ENCODE measurements around the gene C6orf62. TPM values are rescaled to one million over a fixed set of nuclear protein-coding genes. Genes with fewer than 3 reads are reported as not detected.

The C6orf62 gene
- total RNA-seq, 1 experiment from 2014 or later: 86.4 TPM

- TF ChIP-seq, protein P1, sequence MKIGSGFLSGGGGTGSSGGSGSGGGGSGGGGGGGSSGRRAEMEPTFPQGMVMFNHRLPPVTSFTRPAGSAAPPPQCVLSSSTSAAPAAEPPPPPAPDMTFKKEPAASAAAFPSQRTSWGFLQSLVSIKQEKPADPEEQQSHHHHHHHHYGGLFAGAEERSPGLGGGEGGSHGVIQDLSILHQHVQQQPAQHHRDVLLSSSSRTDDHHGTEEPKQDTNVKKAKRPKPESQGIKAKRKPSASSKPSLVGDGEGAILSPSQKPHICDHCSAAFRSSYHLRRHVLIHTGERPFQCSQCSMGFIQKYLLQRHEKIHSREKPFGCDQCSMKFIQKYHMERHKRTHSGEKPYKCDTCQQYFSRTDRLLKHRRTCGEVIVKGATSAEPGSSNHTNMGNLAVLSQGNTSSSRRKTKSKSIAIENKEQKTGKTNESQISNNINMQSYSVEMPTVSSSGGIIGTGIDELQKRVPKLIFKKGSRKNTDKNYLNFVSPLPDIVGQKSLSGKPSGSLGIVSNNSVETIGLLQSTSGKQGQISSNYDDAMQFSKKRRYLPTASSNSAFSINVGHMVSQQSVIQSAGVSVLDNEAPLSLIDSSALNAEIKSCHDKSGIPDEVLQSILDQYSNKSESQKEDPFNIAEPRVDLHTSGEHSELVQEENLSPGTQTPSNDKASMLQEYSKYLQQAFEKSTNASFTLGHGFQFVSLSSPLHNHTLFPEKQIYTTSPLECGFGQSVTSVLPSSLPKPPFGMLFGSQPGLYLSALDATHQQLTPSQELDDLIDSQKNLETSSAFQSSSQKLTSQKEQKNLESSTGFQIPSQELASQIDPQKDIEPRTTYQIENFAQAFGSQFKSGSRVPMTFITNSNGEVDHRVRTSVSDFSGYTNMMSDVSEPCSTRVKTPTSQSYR (CRISPR knock-in tag; IDR thresholded peaks at IDR 0.05): no peak
- TF ChIP-seq, protein P2, sequence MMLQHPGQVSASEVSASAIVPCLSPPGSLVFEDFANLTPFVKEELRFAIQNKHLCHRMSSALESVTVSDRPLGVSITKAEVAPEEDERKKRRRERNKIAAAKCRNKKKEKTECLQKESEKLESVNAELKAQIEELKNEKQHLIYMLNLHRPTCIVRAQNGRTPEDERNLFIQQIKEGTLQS (CRISPR knock-in tag; conservative IDR thresholded peaks at IDR 0.05): no peak; the same call in 1 of the 2 replicates
- TF ChIP-seq NR2C2 (CRISPR knock-in tag; IDR thresholded peaks at IDR 0.05): no peak
- TF ChIP-seq, protein P3, sequence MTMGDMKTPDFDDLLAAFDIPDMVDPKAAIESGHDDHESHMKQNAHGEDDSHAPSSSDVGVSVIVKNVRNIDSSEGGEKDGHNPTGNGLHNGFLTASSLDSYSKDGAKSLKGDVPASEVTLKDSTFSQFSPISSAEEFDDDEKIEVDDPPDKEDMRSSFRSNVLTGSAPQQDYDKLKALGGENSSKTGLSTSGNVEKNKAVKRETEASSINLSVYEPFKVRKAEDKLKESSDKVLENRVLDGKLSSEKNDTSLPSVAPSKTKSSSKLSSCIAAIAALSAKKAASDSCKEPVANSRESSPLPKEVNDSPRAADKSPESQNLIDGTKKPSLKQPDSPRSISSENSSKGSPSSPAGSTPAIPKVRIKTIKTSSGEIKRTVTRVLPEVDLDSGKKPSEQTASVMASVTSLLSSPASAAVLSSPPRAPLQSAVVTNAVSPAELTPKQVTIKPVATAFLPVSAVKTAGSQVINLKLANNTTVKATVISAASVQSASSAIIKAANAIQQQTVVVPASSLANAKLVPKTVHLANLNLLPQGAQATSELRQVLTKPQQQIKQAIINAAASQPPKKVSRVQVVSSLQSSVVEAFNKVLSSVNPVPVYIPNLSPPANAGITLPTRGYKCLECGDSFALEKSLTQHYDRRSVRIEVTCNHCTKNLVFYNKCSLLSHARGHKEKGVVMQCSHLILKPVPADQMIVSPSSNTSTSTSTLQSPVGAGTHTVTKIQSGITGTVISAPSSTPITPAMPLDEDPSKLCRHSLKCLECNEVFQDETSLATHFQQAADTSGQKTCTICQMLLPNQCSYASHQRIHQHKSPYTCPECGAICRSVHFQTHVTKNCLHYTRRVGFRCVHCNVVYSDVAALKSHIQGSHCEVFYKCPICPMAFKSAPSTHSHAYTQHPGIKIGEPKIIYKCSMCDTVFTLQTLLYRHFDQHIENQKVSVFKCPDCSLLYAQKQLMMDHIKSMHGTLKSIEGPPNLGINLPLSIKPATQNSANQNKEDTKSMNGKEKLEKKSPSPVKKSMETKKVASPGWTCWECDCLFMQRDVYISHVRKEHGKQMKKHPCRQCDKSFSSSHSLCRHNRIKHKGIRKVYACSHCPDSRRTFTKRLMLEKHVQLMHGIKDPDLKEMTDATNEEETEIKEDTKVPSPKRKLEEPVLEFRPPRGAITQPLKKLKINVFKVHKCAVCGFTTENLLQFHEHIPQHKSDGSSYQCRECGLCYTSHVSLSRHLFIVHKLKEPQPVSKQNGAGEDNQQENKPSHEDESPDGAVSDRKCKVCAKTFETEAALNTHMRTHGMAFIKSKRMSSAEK (CRISPR knock-in tag; IDR thresholded peaks at IDR 0.05; ENCODE audit: borderline replicate concordance): peak; percentile 80; the same call in 1 of the 2 replicates
- TF ChIP-seq PRRX2 (CRISPR knock-in tag; IDR thresholded peaks at IDR 0.05): no peak
- TF ChIP-seq MYBL2 (CRISPR knock-in tag; IDR thresholded peaks at IDR 0.05): no peak
- TF ChIP-seq, protein P4, sequence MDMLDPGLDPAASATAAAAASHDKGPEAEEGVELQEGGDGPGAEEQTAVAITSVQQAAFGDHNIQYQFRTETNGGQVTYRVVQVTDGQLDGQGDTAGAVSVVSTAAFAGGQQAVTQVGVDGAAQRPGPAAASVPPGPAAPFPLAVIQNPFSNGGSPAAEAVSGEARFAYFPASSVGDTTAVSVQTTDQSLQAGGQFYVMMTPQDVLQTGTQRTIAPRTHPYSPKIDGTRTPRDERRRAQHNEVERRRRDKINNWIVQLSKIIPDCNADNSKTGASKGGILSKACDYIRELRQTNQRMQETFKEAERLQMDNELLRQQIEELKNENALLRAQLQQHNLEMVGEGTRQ (CRISPR knock-in tag; IDR thresholded peaks at IDR 0.05): peak; percentile 54
- TF ChIP-seq SMAD3 (CRISPR knock-in tag; IDR thresholded peaks at IDR 0.05; ENCODE audit: borderline replicate concordance): no peak
- 0 out of 2 replicates have a peak, but pooled peaks have one; percentile 3 for TF ChIP-seq CREB1 (CRISPR knock-in tag; IDR thresholded peaks at IDR 0.05)
- no peak for TF ChIP-seq ATF1 (CRISPR knock-in tag; IDR thresholded peaks at IDR 0.05)
- TF ChIP-seq NR1H2 (CRISPR knock-in tag; IDR thresholded peaks at IDR 0.05): no peak
- TF ChIP-seq SP1 (CRISPR knock-in tag; conservative IDR thresholded peaks at IDR 0.05): 0 out of 2 replicates have a peak, but pooled peaks have one; percentile 1
- no peak for TF ChIP-seq NFATC4 (CRISPR knock-in tag; IDR thresholded peaks at IDR 0.05)
- TF ChIP-seq, protein P5, sequence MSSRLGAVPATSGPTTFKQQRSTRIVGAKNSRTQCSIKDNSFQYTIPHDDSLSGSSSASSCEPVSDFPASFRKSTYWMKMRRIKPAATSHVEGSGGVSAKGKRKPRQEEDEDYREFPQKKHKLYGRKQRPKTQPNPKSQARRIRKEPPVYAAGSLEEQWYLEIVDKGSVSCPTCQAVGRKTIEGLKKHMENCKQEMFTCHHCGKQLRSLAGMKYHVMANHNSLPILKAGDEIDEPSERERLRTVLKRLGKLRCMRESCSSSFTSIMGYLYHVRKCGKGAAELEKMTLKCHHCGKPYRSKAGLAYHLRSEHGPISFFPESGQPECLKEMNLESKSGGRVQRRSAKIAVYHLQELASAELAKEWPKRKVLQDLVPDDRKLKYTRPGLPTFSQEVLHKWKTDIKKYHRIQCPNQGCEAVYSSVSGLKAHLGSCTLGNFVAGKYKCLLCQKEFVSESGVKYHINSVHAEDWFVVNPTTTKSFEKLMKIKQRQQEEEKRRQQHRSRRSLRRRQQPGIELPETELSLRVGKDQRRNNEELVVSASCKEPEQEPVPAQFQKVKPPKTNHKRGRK (CRISPR knock-in tag; IDR thresholded peaks at IDR 0.05; ENCODE audit: borderline replicate concordance): no peak
- TF ChIP-seq, protein P6, sequence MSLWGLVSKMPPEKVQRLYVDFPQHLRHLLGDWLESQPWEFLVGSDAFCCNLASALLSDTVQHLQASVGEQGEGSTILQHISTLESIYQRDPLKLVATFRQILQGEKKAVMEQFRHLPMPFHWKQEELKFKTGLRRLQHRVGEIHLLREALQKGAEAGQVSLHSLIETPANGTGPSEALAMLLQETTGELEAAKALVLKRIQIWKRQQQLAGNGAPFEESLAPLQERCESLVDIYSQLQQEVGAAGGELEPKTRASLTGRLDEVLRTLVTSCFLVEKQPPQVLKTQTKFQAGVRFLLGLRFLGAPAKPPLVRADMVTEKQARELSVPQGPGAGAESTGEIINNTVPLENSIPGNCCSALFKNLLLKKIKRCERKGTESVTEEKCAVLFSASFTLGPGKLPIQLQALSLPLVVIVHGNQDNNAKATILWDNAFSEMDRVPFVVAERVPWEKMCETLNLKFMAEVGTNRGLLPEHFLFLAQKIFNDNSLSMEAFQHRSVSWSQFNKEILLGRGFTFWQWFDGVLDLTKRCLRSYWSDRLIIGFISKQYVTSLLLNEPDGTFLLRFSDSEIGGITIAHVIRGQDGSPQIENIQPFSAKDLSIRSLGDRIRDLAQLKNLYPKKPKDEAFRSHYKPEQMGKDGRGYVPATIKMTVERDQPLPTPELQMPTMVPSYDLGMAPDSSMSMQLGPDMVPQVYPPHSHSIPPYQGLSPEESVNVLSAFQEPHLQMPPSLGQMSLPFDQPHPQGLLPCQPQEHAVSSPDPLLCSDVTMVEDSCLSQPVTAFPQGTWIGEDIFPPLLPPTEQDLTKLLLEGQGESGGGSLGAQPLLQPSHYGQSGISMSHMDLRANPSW (CRISPR knock-in tag; conservative IDR thresholded peaks at IDR 0.05; ENCODE audit: low read depth): no peak
- TF ChIP-seq ZNF219 (CRISPR knock-in tag; IDR thresholded peaks at IDR 0.05; ENCODE audit: borderline replicate concordance): no peak
- TF ChIP-seq AFF4 (CRISPR knock-in tag; IDR thresholded peaks at IDR 0.05; ENCODE audit: borderline replicate concordance): no peak
- TF ChIP-seq ZMAT4 (CRISPR knock-in tag; IDR thresholded peaks at IDR 0.05): no peak
- TF ChIP-seq TEAD1 (CRISPR knock-in tag; IDR thresholded peaks at IDR 0.05): peak; percentile 59; the same call in 1 of the 2 replicates
- no peak for TF ChIP-seq MLX (CRISPR knock-in tag; IDR thresholded peaks at IDR 0.05)
Observed at GRCh38 chr6:24721461-24722215, 2.7 kb upstream of the C6orf62 start (continued).
